ENCODE data around the gene PRR23C.

DNA sequence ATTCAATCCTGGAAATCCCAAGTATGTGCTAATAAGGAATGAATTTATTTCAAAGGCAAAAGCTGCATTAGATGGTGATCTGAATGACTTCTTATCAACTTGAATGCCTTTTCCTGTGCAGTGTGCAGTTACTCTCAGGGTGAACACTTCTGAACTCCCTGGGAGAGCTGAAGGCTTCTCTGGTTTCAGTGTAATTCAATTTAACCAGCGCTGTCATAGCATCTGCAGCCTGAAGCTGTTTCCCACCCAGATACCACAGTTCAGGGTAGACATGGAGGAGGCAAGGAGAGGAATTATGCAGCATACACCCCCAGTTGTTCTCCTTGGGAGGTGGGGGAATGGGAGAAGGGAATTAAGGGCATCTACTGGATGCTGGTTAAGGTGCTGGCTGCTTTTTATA is 49.1 kb upstream of the PRR23C start:
- TF ChIP-seq, protein P1, sequence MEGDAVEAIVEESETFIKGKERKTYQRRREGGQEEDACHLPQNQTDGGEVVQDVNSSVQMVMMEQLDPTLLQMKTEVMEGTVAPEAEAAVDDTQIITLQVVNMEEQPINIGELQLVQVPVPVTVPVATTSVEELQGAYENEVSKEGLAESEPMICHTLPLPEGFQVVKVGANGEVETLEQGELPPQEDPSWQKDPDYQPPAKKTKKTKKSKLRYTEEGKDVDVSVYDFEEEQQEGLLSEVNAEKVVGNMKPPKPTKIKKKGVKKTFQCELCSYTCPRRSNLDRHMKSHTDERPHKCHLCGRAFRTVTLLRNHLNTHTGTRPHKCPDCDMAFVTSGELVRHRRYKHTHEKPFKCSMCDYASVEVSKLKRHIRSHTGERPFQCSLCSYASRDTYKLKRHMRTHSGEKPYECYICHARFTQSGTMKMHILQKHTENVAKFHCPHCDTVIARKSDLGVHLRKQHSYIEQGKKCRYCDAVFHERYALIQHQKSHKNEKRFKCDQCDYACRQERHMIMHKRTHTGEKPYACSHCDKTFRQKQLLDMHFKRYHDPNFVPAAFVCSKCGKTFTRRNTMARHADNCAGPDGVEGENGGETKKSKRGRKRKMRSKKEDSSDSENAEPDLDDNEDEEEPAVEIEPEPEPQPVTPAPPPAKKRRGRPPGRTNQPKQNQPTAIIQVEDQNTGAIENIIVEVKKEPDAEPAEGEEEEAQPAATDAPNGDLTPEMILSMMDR (conservative IDR thresholded peaks at IDR 0.05 in 1 of 2, IDR thresholded peaks at IDR 0.05 in 1 of 2; ENCODE audit: low read depth in 1 of 2, low read length in 2 of 2), result no peak
- TF ChIP-seq EZH2 (IDR thresholded peaks at IDR 0.05; ENCODE audit: low read length, missing control alignments), result no peak

Data from fibroblast of lung (primary cell).